Brain microvascular endothelial cell (primary cell): ENCODE results near the gene MSL1.

Source experiments
- DNase-seq: peaks from one replicate; pipeline ENCODE4 v3.0.0-alpha.2; 2020
- H3K27ac ChIP-seq: fragments of 250-450 bp; sonication (Bioruptor Pico); 2 replicates; pipeline ENCODE4 v1.5.1; 2020; ENCODE audit warnings: mild to moderate bottlenecking, moderate library complexity
- H3K27me3 ChIP-seq: fragments of 250-450 bp; sonication (Bioruptor Pico); replicated peaks from 2 replicates; pipeline ENCODE4 v1.5.1; 2020; ENCODE audit warnings: mild to moderate bottlenecking
- H3K36me3 ChIP-seq: fragments of 250-450 bp; sonication (Bioruptor Pico); replicated peaks from 2 replicates; pipeline ENCODE4 v1.5.1; 2020; ENCODE audit warnings: mild to moderate bottlenecking
- H3K4me3 ChIP-seq: 2 replicates; pipeline ENCODE4 v1.5.1; 2011; ENCODE audit warnings: low read depth, mild to moderate bottlenecking, control low read depth, low read length, moderate library complexity
- in situ Hi-C: cut with HindIII; loops from 2 replicates; pipeline ENCODE4 v1.10.0; 2017; ENCODE audit warnings: low sequenced_read_pairs, low pct_ligation_motif_present
- TF ChIP-seq, protein P1 (sequence below): IDR thresholded peaks from 2 replicates; pipeline ENCODE4 v1.5.1; 2011; ENCODE audit warnings: low read depth, mild to moderate bottlenecking, moderate library complexity, low read length, control low read depth, inconsistent platforms; ENCODE audit errors: missing control alignments

Gene MSL1

DNA sequence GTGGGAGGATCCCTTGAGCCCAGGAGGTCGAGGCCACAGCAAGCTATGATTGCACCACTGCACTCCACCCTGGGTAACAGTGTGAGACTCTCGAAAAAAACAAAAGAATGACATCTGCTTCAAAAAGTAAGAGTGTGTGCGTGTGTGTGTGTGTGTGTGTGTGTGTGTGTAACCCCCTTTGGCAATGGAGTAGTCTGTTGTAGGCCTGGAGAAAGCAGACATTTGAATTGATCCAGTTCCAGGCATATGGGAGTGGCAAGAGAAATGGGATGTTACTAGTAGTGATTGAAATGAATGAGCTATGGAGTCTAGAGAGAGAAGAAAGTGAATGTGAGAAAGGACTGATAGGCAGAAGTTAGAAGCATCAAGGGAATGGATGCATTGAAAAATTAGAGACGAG is 28.5 kb downstream of the MSL1 start:
- H3K27me3 ChIP-seq = no peaks in the 10 kb centered on the region
- no peak overlapping the region for H3K4me3 ChIP-seq
- in situ Hi-C loops = no loop called here
- H3K27ac ChIP-seq = no peak overlapping the region
- TF ChIP-seq, protein P1, sequence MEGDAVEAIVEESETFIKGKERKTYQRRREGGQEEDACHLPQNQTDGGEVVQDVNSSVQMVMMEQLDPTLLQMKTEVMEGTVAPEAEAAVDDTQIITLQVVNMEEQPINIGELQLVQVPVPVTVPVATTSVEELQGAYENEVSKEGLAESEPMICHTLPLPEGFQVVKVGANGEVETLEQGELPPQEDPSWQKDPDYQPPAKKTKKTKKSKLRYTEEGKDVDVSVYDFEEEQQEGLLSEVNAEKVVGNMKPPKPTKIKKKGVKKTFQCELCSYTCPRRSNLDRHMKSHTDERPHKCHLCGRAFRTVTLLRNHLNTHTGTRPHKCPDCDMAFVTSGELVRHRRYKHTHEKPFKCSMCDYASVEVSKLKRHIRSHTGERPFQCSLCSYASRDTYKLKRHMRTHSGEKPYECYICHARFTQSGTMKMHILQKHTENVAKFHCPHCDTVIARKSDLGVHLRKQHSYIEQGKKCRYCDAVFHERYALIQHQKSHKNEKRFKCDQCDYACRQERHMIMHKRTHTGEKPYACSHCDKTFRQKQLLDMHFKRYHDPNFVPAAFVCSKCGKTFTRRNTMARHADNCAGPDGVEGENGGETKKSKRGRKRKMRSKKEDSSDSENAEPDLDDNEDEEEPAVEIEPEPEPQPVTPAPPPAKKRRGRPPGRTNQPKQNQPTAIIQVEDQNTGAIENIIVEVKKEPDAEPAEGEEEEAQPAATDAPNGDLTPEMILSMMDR = no peak
- H3K36me3 ChIP-seq = peaks cover 58% of the 10 kb centered on the region
- no peak for DNase-seq

DNA sequence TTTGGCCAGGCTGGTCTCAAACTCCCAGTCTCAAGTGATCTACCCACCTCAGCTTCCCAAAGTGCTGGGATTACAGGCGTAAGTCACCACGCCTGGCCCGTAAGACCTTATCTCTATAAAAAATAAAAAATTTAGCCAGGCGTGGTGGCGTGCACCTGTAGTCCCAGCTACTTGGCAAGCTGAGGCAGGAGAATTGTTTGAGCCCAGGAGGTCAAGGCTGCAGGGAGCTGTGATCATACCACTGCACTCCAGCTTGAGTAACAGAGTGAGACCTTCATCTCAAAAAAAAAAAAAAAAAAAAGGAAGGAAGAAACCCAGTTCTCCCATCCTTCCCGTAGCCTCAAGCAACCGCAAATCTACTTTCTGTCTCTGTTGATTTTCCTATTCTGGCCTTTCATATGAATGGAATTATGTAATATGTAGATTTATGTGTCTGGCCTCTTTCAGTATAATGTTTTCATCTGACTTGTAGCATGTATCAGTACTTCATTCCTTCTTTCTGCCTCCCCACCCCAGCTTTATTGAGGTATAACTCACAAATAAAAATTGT is 29.7 kb downstream of the MSL1 start:
- Histone ChIP-seq H3K36me3 (peaks cover 57% of the 10 kb centered on the region), H3K27me3 (no peaks in the 10 kb centered on the region), H3K4me3 (no peak overlapping the region), H3K27ac (no peak overlapping the region)
- in situ Hi-C loops = no loop called here
- TF ChIP-seq, protein P1 = no peak
- no peak for DNase-seq

DNA sequence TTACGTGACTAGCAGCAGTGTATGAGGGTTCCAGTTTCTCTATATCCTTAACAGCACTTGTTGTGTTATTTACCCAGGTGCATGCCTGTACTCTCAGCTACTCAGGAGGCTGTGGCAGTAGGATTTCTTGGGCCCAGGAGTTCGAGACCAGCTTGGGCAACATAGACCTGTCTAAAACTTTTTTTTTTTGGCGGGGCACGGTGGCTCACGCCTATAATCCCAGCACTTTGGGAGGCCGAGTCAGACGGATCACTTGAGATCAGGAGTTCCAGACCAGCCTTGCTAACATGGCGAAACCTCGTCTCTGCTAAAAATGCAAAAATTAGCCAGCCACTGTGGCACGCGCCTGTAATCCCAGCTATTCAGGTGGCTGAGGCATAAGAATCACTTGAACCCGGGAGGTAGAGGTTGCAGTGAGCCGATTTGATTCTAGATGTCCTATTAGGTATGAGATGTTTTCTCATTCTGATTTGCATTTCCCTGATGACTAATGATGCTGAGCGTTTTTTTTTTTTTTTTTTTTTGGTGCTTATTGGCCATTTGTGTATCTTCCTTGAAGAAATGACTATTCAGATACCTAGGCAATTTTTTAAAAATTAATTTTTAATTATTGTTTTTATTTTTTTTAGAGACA is 31.9 kb downstream of the MSL1 start:
- no peaks in the 10 kb centered on the region for H3K27me3 ChIP-seq
- TF ChIP-seq, protein P1 = no peak
- H3K4me3 ChIP-seq = no peak overlapping the region
- in situ Hi-C loops = no loop called here
- H3K36me3 ChIP-seq = peaks cover 47% of the 10 kb centered on the region
- H3K27ac ChIP-seq = no peak overlapping the region
- DNase-seq = no peak

DNA sequence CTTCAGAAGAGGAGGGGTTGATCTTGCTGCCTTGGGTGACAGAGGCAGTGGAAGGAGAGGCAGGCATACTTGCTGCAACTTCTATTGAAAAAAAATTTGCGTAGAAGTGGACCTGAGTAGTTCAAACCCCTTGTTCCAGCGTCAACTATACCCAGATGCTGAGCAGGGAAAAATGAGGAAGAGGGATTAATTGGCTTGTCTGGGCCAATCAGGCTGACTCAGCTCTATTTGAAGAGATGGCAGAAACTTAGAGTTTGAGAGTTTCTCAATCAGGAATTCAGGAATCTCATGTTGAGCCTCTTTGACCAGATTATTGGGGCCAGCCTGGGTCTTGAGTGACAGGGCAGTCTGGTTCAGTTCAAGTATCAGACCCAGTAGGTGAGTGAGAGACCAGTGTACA is 36.2 kb downstream of the MSL1 start:
- in situ Hi-C loops = no loop called here
- Histone ChIP-seq H3K36me3 (peaks cover 42% of the 10 kb centered on the region), H3K4me3 (no peak overlapping the region), H3K27me3 (no peaks in the 10 kb centered on the region), H3K27ac (no peak overlapping the region)
- DNase-seq = no peak
- TF ChIP-seq, protein P1 = no peak

DNA sequence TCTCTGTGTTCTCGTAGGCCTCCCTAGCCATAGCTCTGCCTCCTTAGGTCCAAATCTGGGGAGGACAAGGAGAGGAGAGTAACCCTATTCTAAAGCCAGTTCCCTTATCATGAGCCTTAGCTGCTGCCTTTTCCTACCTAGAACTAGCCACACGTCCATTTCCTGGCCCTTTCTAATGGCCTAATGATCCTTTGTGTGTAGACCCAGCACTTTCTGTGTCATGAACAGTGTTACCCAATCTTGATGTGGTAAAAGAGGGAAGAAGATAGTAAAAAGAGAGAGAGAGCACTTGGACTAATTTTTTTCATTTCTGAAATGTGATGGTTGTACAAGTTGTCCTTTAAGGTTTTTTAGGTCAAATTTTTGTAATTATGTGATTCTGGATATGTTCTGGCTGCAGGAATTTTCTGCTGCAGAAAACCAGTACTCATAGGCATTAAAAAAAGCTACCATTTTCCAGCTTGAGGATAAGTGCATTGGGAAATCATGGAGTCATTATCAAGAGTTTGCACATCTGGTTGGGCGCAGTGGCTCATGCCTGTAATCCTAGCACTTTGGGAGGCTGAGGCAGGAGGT is 36.8 kb downstream of the MSL1 start:
- no peak for DNase-seq
- H3K4me3 ChIP-seq = no peak overlapping the region
- H3K36me3 ChIP-seq = peaks cover 43% of the 10 kb centered on the region
- no peaks in the 10 kb centered on the region for H3K27me3 ChIP-seq
- in situ Hi-C loops = no loop called here
- TF ChIP-seq, protein P1 = no peak
- H3K27ac ChIP-seq = no peak overlapping the region
